HEK293 (cell line): ENCODE data around the gene IGF2BP2.
A peak's percentile ranks its signal among the peaks of the same experiment; 100 is the strongest.
"Not testable (repeated sequence)": the region's sequence is repeated elsewhere in the genome, so short reads cannot be mapped to it uniquely, and the experiment has no call there.

Source experiments
- CTCF ChIA-PET: fragments of 350-600 bp; formaldehyde crosslinking; extraction: SDS; loops from one replicate; lab custom pipeline; 2021; ENCODE audit warnings: antibody characterized with exemption; lab: Yijun Ruan, JAX
- POLR2A ChIA-PET: fragments of 300-600 bp; formaldehyde crosslinking; extraction: SDS; loops from one replicate; lab custom pipeline; 2020; ENCODE audit warnings: antibody characterized with exemption, inconsistent platforms; lab: Yijun Ruan, JAX
- H3K27ac ChIP-seq: fragments of 200-500 bp; sonication (Bioruptor generic); 2 replicates; pipeline ENCODE4 v1.5.1; 2014; ENCODE audit warnings: low read depth, low read length, control low read depth, inconsistent platforms; ENCODE audit errors: extremely low read depth
- H3K36me3 ChIP-seq, 2 experiments: fragments of 200-500 bp in 1 of 2; sonication (Bioruptor generic) in 1 of 2; 1 replicate in 1 of 2; 2 replicates in 1 of 2; pipeline ENCODE4 v1.5.1; 2014 to 2017; ENCODE audit warnings: inconsistent platforms in 2 of 2, low read length in 2 of 2; ENCODE audit not compliant: control insufficient read depth in 2 of 2, insufficient read depth in 1 of 2
- H3K4me1 ChIP-seq: fragments of 200-500 bp; sonication (Bioruptor generic); 2 replicates; pipeline ENCODE4 v1.5.1; 2014; ENCODE audit warnings: mild to moderate bottlenecking, low read length, inconsistent platforms; ENCODE audit not compliant: control insufficient read depth, insufficient read depth
- H3K4me3 ChIP-seq: 2 replicates; pipeline ENCODE4 v1.5.1; 2011; ENCODE audit warnings: low read depth, mild to moderate bottlenecking, control low read depth, low read length, moderate library complexity
- H3K9me3 ChIP-seq: fragments of 200-500 bp; sonication (Bioruptor generic); 2 replicates; pipeline ENCODE4 v1.5.1; 2014; ENCODE audit warnings: low read depth, low read length, inconsistent platforms; ENCODE audit not compliant: control insufficient read depth, insufficient read depth
- KLF8 ChIP-seq: fragments of 450-650 bp; formaldehyde crosslinking; IDR thresholded peaks from 2 replicates; pipeline ENCODE4 v1.5.1; 2016; ENCODE audit warnings: missing biosample characterization, missing genetic modification characterization
- KLF9 ChIP-seq: fragments of 450-650 bp; formaldehyde crosslinking; IDR thresholded peaks from 2 replicates; pipeline ENCODE4 v1.5.1; 2016; ENCODE audit warnings: missing biosample characterization, missing genetic modification characterization, low read depth
- MEIS1 ChIP-seq: sonication (generic); formaldehyde crosslinking; IDR thresholded peaks from 2 replicates; pipeline ENCODE4 v1.8.1; 2022; ENCODE audit warnings: missing genetic modification reagents, mild to moderate bottlenecking, borderline replicate concordance
- MYNN ChIP-seq: fragments of 450-650 bp; formaldehyde crosslinking; IDR thresholded peaks from 2 replicates; pipeline ENCODE4 v1.5.1; 2016; ENCODE audit warnings: missing biosample characterization, missing genetic modification characterization, borderline replicate concordance
- SETDB1 ChIP-seq: IDR thresholded peaks from one replicate; pipeline ENCODE4 v1.6.1; 2017; ENCODE audit warnings: mild to moderate bottlenecking, low read length, moderate library complexity, mixed read lengths; ENCODE audit not compliant: insufficient read length
- SP2 ChIP-seq: fragments of 450-650 bp; formaldehyde crosslinking; IDR thresholded peaks from 2 replicates; pipeline ENCODE4 v1.5.1; 2016; ENCODE audit warnings: missing biosample characterization, missing genetic modification characterization
- WT1 ChIP-seq: fragments of 450-650 bp; formaldehyde crosslinking; IDR thresholded peaks from 2 replicates; pipeline ENCODE4 v1.5.1; 2016; ENCODE audit warnings: missing biosample characterization, missing genetic modification characterization
- YY1 ChIP-seq: fragments of 450-650 bp; formaldehyde crosslinking; IDR thresholded peaks from 2 replicates; pipeline ENCODE4 v1.5.1; 2018; ENCODE audit warnings: missing biosample characterization, missing genetic modification characterization
- ZFHX2 ChIP-seq: fragments of 450-650 bp; formaldehyde crosslinking; conservative IDR thresholded peaks from 2 replicates; pipeline ENCODE4 v1.5.1; 2016; ENCODE audit warnings: missing biosample characterization, missing genetic modification characterization
- ZNF133 ChIP-seq: fragments of 450-650 bp; formaldehyde crosslinking; IDR thresholded peaks from 2 replicates; pipeline ENCODE4 v1.5.1; 2016; ENCODE audit warnings: missing biosample characterization, missing genetic modification characterization
- ZNF146 ChIP-seq: fragments of 450-650 bp; formaldehyde crosslinking; IDR thresholded peaks from 2 replicates; pipeline ENCODE4 v1.5.1; 2016; ENCODE audit warnings: missing biosample characterization, missing genetic modification characterization
- ZNF16 ChIP-seq: fragments of 450-650 bp; formaldehyde crosslinking; IDR thresholded peaks from 2 replicates; pipeline ENCODE4 v1.5.1; 2016; ENCODE audit warnings: low read depth, missing biosample characterization, missing genetic modification characterization
- ZNF19 ChIP-seq: fragments of 450-650 bp; formaldehyde crosslinking; IDR thresholded peaks from 2 replicates; pipeline ENCODE4; 2016; ENCODE audit warnings: missing biosample characterization, missing genetic modification characterization, low read depth
- ZNF202 ChIP-seq: fragments of 450-650 bp; formaldehyde crosslinking; IDR thresholded peaks from 2 replicates; pipeline ENCODE4 v1.5.1; 2016; ENCODE audit warnings: missing biosample characterization, missing genetic modification characterization, borderline replicate concordance
- ZNF292 ChIP-seq: fragments of 450-650 bp; formaldehyde crosslinking; IDR thresholded peaks from 2 replicates; pipeline ENCODE4 v1.5.1; 2016; ENCODE audit warnings: low read depth, missing biosample characterization, missing genetic modification characterization, borderline replicate concordance
- ZNF37A ChIP-seq: fragments of 450-650 bp; IDR thresholded peaks from 2 replicates; pipeline ENCODE4 v1.5.1; 2018; ENCODE audit warnings: missing biosample characterization, missing genetic modification characterization
- ZNF473 ChIP-seq: fragments of 450-650 bp; formaldehyde crosslinking; IDR thresholded peaks from 2 replicates; pipeline ENCODE4 v1.5.1; 2017; ENCODE audit warnings: missing biosample characterization, missing genetic modification characterization
- ZNF585B ChIP-seq: fragments of 450-650 bp; formaldehyde crosslinking; IDR thresholded peaks from 2 replicates; pipeline ENCODE4 v1.5.1; 2016; ENCODE audit warnings: missing biosample characterization, missing genetic modification characterization
- ZNF596 ChIP-seq: fragments of 450-650 bp; IDR thresholded peaks from 2 replicates; pipeline ENCODE4 v1.5.0; 2018; ENCODE audit warnings: missing biosample characterization, mild to moderate bottlenecking, missing genetic modification characterization, moderate library complexity
- ZNF654 ChIP-seq: fragments of 450-650 bp; formaldehyde crosslinking; IDR thresholded peaks from 2 replicates; pipeline ENCODE4 v1.5.1; 2016; ENCODE audit warnings: low read depth, missing biosample characterization, missing genetic modification characterization
- ZNF658 ChIP-seq: fragments of 450-650 bp; formaldehyde crosslinking; IDR thresholded peaks from 2 replicates; pipeline ENCODE4; 2016; ENCODE audit warnings: missing biosample characterization, missing genetic modification characterization
- ZNF76 ChIP-seq: fragments of 450-650 bp; formaldehyde crosslinking; IDR thresholded peaks from 2 replicates; pipeline ENCODE4; 2016; ENCODE audit warnings: low read depth, missing biosample characterization, missing genetic modification characterization, borderline replicate concordance
- ZNF777 ChIP-seq: fragments of 450-650 bp; formaldehyde crosslinking; IDR thresholded peaks from 2 replicates; pipeline ENCODE4 v1.5.1; 2017; ENCODE audit warnings: missing biosample characterization, missing genetic modification characterization, borderline replicate concordance
- ZNF830 ChIP-seq: fragments of 450-650 bp; IDR thresholded peaks from 2 replicates; pipeline ENCODE4 v1.5.0; 2018; ENCODE audit warnings: missing biosample characterization, missing genetic modification characterization, low read depth, mild to moderate bottlenecking, moderate library complexity
- TF ChIP-seq, protein P1 (sequence below): fragments of 450-650 bp; formaldehyde crosslinking; IDR thresholded peaks from 2 replicates; pipeline ENCODE4 v1.5.1; 2017; ENCODE audit warnings: missing biosample characterization, missing genetic modification characterization
- TF ChIP-seq, protein P2 (sequence below): fragments of 450-650 bp; formaldehyde crosslinking; IDR thresholded peaks from 2 replicates; pipeline ENCODE4 v1.5.1; 2017; ENCODE audit warnings: missing biosample characterization, mild to moderate bottlenecking, missing genetic modification characterization, moderate library complexity
- TF ChIP-seq, protein P3 (sequence below): fragments of 450-650 bp; formaldehyde crosslinking; IDR thresholded peaks from 2 replicates; pipeline ENCODE4 v1.5.1; 2016; ENCODE audit warnings: missing biosample characterization, missing genetic modification characterization

IGF2BP2 gene

DNA sequence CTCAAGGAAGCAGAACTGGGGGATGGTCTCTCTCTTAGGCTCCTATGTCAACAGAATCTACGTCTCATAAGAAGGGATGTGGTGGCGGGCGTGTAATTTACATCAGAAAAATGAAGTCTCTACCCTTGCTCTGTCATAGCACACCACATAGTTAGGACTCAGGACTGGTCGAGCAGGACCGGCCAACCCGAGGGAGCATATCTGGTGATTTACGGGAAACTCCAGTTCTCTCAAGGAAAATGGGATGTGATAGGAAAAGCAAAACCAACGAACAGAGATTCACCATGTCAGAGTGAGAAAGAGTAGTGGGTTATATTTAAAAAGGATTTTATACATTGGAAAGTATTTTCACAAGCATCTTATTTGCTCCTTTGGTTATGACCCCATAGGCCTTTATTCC is 54.7 kb downstream of the IGF2BP2 start:
- no peak for TF ChIP-seq ZNF202 (tag by site-specific recombination)
- TF ChIP-seq ZNF133 (tag by site-specific recombination), result no peak
- TF ChIP-seq MYNN (tag by site-specific recombination), result no peak
- no peak for TF ChIP-seq ZNF830 (tag by site-specific recombination)
- no peak for TF ChIP-seq ZNF16 (tag by site-specific recombination)
- TF ChIP-seq ZNF596 (tag by site-specific recombination), result no peak
- TF ChIP-seq ZNF658 (tag by site-specific recombination), result no peak
- TF ChIP-seq MEIS1, result no peak
- no peak for TF ChIP-seq ZNF777 (tag by site-specific recombination)
- no peak for TF ChIP-seq ZNF292
- TF ChIP-seq SETDB1, result no peak
- no peak for TF ChIP-seq KLF8 (tag by site-specific recombination)
- Histone ChIP-seq H3K4me1 (peaks cover 4% of the 10 kb centered on the region; the same call in 1 of the 2 replicates), H3K36me3 (no peaks in the 10 kb centered on the region), H3K27ac (no peak overlapping the region), H3K4me3 (no peak overlapping the region), H3K9me3 (no peaks in the 10 kb centered on the region)
- POLR2A ChIA-PET, result no interaction called here
- CTCF ChIA-PET, result interaction anchor here (2.4 kb wide), 1 partner anchor 36 kb away, joined by 39 read pairs; no protein-coding TSS in a partner anchor

DNA sequence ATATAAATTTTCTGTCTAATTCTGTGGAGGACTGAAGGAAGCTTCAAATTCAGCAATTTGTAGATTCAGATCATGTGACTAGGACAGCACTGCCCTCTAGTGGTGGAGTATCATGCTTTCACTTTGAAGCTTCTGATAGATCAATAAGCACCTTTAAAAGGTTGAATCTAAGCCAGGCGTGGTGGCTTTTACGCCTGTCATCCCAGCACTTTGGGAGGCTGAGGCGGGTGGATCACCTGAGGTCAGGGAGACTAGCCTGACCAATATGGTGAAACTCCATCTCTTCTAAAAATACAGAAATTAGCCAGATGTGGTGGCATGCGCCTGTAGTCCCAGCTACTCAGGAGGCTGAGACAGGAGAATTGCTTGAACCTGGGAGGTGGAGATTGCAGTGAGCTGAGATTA is 56.3 kb downstream of the IGF2BP2 start:
- H3K27ac ChIP-seq, H3K4me3 ChIP-seq, H3K9me3 ChIP-seq, H3K36me3 ChIP-seq: not testable (repeated sequence)
- CTCF ChIA-PET, result interaction anchor here (0.6 to 2.4 kb wide), 24 partner anchors 10 to 176 kb away, joined by 3 to 39 read pairs (median 6); no protein-coding TSS in a partner anchor
- POLR2A ChIA-PET, result interaction anchor here (2.1 kb wide), 1 partner anchor 169 kb away, joined by 6 read pairs; the partner anchor contains the start of gene TRA2B
- TF ChIP-seq ZNF654, result peak; percentile 45
- peaks cover 17% of the 10 kb centered on the region for H3K4me1 ChIP-seq

DNA sequence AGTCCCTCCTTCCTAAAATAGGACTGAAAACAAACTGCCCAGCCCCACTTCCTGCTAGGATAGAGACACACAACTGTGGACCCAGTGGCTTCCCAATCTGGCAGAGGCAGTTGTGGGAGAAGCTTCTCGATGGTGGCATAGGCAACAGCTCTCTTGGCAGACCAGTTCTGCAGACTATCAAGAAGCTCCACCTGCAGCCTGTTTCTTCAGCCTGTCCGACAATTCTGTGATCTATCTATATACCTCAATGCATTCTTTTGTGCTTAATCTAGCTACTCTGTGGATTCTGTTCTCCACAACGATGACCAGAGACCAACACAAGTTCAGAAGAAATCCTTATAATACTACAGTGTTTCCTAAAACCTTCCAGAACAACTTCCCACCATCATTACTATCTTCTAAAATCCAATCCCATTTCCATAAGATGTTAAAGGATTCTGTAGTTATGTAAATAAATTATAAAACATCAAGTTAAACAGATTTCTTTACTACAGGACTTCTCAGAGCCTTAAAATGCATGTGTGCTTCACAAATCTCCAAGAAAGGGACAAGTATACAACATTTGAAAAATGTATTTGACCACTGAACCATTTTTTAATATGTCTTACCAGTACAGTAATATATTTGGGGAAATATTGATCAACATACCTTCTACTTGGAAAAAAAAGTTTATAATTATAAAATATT is 57.7 kb downstream of the IGF2BP2 start:
- Histone ChIP-seq H3K27ac (no peak overlapping the region), H3K4me3 (no peak overlapping the region), H3K4me1 (peaks cover 20% of the 10 kb centered on the region), H3K36me3 (no peaks in the 10 kb centered on the region), H3K9me3 (no peaks in the 10 kb centered on the region)
- ChIA-PET POLR2A (interaction anchor here (2.1 kb wide), 1 partner anchor 170 kb away, joined by 6 read pairs; the partner anchor contains the start of gene TRA2B), CTCF (interaction anchor here (1.0 to 1.5 kb wide), 4 partner anchors 11 to 107 kb away, joined by 3 to 6 read pairs (median 6); no protein-coding TSS in a partner anchor)
- TF ChIP-seq SP2, result no peak
- TF ChIP-seq ZNF585B (tag by site-specific recombination), result no peak
- TF ChIP-seq ZFHX2 (tag by site-specific recombination), result no peak
- TF ChIP-seq ZNF76 (tag by site-specific recombination), result no peak
- TF ChIP-seq ZNF19, result no peak
- no peak for TF ChIP-seq WT1 (tag by site-specific recombination)
- no peak for TF ChIP-seq ZNF473 (tag by site-specific recombination)
- TF ChIP-seq, protein P1, sequence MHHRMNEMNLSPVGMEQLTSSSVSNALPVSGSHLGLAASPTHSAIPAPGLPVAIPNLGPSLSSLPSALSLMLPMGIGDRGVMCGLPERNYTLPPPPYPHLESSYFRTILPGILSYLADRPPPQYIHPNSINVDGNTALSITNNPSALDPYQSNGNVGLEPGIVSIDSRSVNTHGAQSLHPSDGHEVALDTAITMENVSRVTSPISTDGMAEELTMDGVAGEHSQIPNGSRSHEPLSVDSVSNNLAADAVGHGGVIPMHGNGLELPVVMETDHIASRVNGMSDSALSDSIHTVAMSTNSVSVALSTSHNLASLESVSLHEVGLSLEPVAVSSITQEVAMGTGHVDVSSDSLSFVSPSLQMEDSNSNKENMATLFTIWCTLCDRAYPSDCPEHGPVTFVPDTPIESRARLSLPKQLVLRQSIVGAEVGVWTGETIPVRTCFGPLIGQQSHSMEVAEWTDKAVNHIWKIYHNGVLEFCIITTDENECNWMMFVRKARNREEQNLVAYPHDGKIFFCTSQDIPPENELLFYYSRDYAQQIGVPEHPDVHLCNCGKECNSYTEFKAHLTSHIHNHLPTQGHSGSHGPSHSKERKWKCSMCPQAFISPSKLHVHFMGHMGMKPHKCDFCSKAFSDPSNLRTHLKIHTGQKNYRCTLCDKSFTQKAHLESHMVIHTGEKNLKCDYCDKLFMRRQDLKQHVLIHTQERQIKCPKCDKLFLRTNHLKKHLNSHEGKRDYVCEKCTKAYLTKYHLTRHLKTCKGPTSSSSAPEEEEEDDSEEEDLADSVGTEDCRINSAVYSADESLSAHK (tag by site-specific recombination), result no peak
- no peak for TF ChIP-seq ZNF37A (tag by site-specific recombination)
- TF ChIP-seq, protein P2, sequence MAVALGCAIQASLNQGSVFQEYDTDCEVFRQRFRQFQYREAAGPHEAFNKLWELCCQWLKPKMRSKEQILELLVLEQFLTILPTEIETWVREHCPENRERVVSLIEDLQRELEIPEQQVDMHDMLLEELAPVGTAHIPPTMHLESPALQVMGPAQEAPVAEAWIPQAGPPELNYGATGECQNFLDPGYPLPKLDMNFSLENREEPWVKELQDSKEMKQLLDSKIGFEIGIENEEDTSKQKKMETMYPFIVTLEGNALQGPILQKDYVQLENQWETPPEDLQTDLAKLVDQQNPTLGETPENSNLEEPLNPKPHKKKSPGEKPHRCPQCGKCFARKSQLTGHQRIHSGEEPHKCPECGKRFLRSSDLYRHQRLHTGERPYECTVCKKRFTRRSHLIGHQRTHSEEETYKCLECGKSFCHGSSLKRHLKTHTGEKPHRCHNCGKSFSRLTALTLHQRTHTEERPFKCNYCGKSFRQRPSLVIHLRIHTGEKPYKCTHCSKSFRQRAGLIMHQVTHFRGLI (tag by site-specific recombination), result no peak
- TF ChIP-seq YY1 (tag by site-specific recombination), result no peak
- TF ChIP-seq KLF9, result no peak
- TF ChIP-seq, protein P3, sequence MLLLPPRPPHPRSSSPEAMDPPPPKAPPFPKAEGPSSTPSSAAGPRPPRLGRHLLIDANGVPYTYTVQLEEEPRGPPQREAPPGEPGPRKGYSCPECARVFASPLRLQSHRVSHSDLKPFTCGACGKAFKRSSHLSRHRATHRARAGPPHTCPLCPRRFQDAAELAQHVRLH, result no peak
- TF ChIP-seq ZNF146 (tag by site-specific recombination), result no peak
